OCI-LY3 (cell line): ENCODE results near the gene PAM.

Source experiments
- CTCF ChIP-seq: fragments of 200-600, 300-600 bp; sonication (generic); IDR thresholded peaks from 2 replicates; pipeline ENCODE4 v1.5.1; 2014; ENCODE audit warnings: antibody characterized with exemption, low read length, low read depth
- EZH2phosphoT487 ChIP-seq: fragments of 200-600 bp; shearing (Covaris generic); IDR thresholded peaks from 2 replicates; pipeline ENCODE4 v1.6.1; 2018; ENCODE audit warnings: antibody characterized with exemption, mixed run types, low read depth

GRCh38 chr5:102823441-102823874, 68.4 kb downstream of the PAM start:
- TF ChIP-seq CTCF (no peak), EZH2phosphoT487 (no peak)
